ENCODE measurements around the gene EIF4EBP3.

DNA sequence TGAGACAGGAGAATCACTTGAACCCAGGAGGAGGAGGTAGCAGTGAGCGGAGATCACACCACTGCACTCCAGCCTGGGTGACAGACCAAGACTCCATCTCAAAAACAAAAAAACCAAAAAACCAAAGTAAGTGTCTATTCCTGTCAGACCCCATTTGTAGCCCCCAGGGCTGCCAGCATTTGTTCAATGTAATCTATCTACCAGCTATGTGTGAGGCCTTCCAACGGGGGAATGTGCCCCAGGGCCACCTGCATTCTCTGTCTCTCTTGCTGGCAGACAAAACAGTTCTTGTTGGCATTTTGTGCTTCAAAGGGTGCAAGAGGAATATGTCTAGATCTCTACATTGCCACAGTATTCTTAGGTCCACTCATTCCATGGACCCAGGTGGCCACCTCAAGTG, 51.4 kb downstream of the EIF4EBP3 start:
- no peak for TF ChIP-seq EZH2 (IDR thresholded peaks at IDR 0.05; ENCODE audit: insufficient read depth, poor library complexity, severe bottlenecking)
- no peak for TF ChIP-seq EZH2phosphoT487 (IDR thresholded peaks at IDR 0.05; ENCODE audit: insufficient read depth, low read depth)

All from GM23248 (cell line).